ENCODE data around the gene MNAT1.

- TF ChIP-seq ZNF350 (tag by site-specific recombination; IDR thresholded peaks at IDR 0.05) = no peak
- TF ChIP-seq ZNF629 (tag by site-specific recombination; IDR thresholded peaks at IDR 0.05) = no peak
- TF ChIP-seq ZNF548 (tag by site-specific recombination; IDR thresholded peaks at IDR 0.05) = no peak
- TF ChIP-seq ZNF280C (tag by site-specific recombination; IDR thresholded peaks at IDR 0.05) = no peak
- TF ChIP-seq ZBTB7A (tag by site-specific recombination; IDR thresholded peaks at IDR 0.05; ENCODE audit: low read depth) = no peak
- TF ChIP-seq, protein P1, sequence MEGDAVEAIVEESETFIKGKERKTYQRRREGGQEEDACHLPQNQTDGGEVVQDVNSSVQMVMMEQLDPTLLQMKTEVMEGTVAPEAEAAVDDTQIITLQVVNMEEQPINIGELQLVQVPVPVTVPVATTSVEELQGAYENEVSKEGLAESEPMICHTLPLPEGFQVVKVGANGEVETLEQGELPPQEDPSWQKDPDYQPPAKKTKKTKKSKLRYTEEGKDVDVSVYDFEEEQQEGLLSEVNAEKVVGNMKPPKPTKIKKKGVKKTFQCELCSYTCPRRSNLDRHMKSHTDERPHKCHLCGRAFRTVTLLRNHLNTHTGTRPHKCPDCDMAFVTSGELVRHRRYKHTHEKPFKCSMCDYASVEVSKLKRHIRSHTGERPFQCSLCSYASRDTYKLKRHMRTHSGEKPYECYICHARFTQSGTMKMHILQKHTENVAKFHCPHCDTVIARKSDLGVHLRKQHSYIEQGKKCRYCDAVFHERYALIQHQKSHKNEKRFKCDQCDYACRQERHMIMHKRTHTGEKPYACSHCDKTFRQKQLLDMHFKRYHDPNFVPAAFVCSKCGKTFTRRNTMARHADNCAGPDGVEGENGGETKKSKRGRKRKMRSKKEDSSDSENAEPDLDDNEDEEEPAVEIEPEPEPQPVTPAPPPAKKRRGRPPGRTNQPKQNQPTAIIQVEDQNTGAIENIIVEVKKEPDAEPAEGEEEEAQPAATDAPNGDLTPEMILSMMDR (tag by site-specific recombination; IDR thresholded peaks at IDR 0.05) = no peak
- TF ChIP-seq SP2 (tag by site-specific recombination; IDR thresholded peaks at IDR 0.05) = no peak
- TF ChIP-seq HOXA7 (CRISPR knock-in tag; IDR thresholded peaks at IDR 0.05; ENCODE audit: borderline replicate concordance) = no peak
- TF ChIP-seq ZSCAN16 (tag by site-specific recombination; IDR thresholded peaks at IDR 0.05) = no peak
- no peak for TF ChIP-seq ZNF571 (tag by site-specific recombination; IDR thresholded peaks at IDR 0.05)
- no peak for TF ChIP-seq ELK4 (IDR thresholded peaks at IDR 0.05; ENCODE audit: borderline replicate concordance, low read depth, low read length)
- TF ChIP-seq ZSCAN30 (tag by site-specific recombination; IDR thresholded peaks at IDR 0.05) = no peak
- no peak for TF ChIP-seq ZNF777 (tag by site-specific recombination; IDR thresholded peaks at IDR 0.05; ENCODE audit: borderline replicate concordance)
- TF ChIP-seq ZNF677 (tag by site-specific recombination; IDR thresholded peaks at IDR 0.05) = no peak
These were observed 255.0 kb downstream of the MNAT1 start for GRCh38 chr14:60989599-60989998.

All from HEK293 (cell line).